SK-N-MC (cell line): Measurements from ENCODE around the gene ATP6V0A1.

Source experiments
- EZH2 ChIP-seq: fragments of 200-600 bp; sonication (generic); IDR thresholded peaks from one replicate; pipeline ENCODE4 v1.6.1; 2017; ENCODE audit warnings: antibody characterized with exemption
- FOXP2 ChIP-seq: optimal IDR thresholded peaks from 2 replicates; pipeline ENCODE3; 2011; ENCODE audit warnings: mild to moderate bottlenecking, moderate library complexity; ENCODE audit not compliant: insufficient read depth; ENCODE audit errors: extremely low read length, control extremely low read depth
- POLR2AphosphoS5 ChIP-seq: IDR thresholded peaks from 2 replicates; pipeline ENCODE4 v1.6.1; 2012; ENCODE audit warnings: mild to moderate bottlenecking, low read depth, low read length, borderline replicate concordance

DNA sequence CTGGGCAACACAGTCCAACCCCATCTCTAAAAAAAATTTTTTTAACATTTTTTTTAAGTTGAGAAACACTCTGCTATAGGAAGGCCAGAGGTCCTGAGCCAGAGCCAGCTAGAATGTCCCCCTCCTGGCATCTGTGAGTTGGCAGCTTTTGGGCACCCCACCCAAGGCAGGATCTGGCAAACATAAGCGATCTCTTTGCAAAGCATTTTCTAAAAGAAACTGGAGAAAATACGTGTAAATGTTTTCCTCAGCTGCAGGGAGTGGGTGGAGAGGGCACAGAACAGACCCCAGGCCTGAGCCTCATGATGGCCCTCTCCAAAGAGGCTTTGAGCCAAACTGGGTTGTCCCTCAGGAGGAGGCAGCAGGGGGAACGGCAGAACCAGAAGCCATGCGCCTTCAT, 47.3 kb upstream of the ATP6V0A1 start:
- TF ChIP-seq EZH2 (no peak), POLR2AphosphoS5 (no peak), FOXP2 (no peak)
